ENCODE data around the gene OR14A2. TPM values are rescaled to one million over a fixed set of nuclear protein-coding genes. Genes with fewer than 3 reads are reported as not detected.

The OR14A2 gene
- total RNA-seq, 1 donor from 2014 or later, result not detected

Other genes with a start within 250 kb of the OR14A2 start
- not detected in 2 replicates for gene OR2C3, start 211.7 kb downstream of the OR14A2 start, total RNA-seq
- gene GCSAML, start 199.0 kb downstream of the OR14A2 start, total RNA-seq, result not detected in 2 replicates
- gene OR2G2, start 159.8 kb downstream of the OR14A2 start, total RNA-seq, result not detected in 2 replicates
- not detected in 2 replicates for gene OR2G3, start 142.6 kb downstream of the OR14A2 start, total RNA-seq
- not detected in 2 replicates for gene OR13G1, start 68.4 kb downstream of the OR14A2 start, total RNA-seq
- gene OR6F1, start 31.5 kb downstream of the OR14A2 start, total RNA-seq, result not detected in 2 replicates
- gene OR14K1, start 9.5 kb downstream of the OR14A2 start, total RNA-seq, result not detected in 2 replicates
- gene OR1C1, start 12.4 kb upstream of the OR14A2 start, total RNA-seq, result not detected in 2 replicates
- not detected in 2 replicates for gene OR14A16, start 76.0 kb upstream of the OR14A2 start, total RNA-seq
- not detected in 2 replicates for gene OR11L1, start 93.8 kb upstream of the OR14A2 start, total RNA-seq
- gene TRIM58, start 109.0 kb upstream of the OR14A2 start, total RNA-seq, result 0.61 TPM in 2 replicates
- not detected in 2 replicates for gene OR2W3, start 147.4 kb upstream of the OR14A2 start, total RNA-seq
- not detected in 2 replicates for gene OR2T8, start 172.1 kb upstream of the OR14A2 start, total RNA-seq
- gene OR2AJ1, start 176.7 kb upstream of the OR14A2 start, total RNA-seq, result not detected in 2 replicates
- gene OR2L8, start 200.7 kb upstream of the OR14A2 start, total RNA-seq, result 0.34 TPM in 1 of 2 replicates, not detected in the other
- gene OR2AK2, start 217.1 kb upstream of the OR14A2 start, total RNA-seq, result 0.20 TPM in 1 of 2 replicates, not detected in the other

Data from T-helper 1 cell treated with Interleukin-12 subunit alpha and Interleukin-12 subunit beta and Interleukin-4 antibody, amounts not matched to agents 30 ng/mL and 1 ng/mL, for 36 hours (primary cell).